CD1c-positive myeloid dendritic cell (primary cell): Measurements from ENCODE around the gene MBLAC1.
"Not testable (repeated sequence)": the region's sequence is repeated elsewhere in the genome, so short reads cannot be mapped to it uniquely, and the experiment has no call there.

Source experiments
- DNase-seq: peaks from one replicate; pipeline ENCODE4 v3.0.0-alpha.2; 2016; ENCODE audit errors: extremely low spot score

MBLAC1 gene

DNA sequence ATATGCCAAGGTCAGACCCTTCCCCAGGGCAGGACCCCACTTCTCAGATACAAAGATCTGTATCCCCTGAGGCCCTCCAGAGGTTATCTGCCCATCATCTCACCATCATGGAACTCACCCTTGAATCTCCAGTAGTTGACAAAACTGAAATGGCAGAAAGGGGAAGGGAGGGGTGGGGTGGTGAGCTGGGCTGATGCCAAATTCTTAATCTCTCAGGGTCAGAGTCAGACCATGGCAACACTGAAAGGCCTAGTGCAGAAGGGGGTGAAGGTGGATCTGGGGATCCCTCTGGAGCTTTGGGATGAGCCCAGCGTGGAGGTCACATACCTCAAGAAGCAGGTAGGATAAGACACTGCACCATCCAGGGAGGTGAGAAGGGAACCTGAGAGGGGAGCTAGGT lies 4.2 kb upstream of the MBLAC1 start:
- no peak for DNase-seq

DNA sequence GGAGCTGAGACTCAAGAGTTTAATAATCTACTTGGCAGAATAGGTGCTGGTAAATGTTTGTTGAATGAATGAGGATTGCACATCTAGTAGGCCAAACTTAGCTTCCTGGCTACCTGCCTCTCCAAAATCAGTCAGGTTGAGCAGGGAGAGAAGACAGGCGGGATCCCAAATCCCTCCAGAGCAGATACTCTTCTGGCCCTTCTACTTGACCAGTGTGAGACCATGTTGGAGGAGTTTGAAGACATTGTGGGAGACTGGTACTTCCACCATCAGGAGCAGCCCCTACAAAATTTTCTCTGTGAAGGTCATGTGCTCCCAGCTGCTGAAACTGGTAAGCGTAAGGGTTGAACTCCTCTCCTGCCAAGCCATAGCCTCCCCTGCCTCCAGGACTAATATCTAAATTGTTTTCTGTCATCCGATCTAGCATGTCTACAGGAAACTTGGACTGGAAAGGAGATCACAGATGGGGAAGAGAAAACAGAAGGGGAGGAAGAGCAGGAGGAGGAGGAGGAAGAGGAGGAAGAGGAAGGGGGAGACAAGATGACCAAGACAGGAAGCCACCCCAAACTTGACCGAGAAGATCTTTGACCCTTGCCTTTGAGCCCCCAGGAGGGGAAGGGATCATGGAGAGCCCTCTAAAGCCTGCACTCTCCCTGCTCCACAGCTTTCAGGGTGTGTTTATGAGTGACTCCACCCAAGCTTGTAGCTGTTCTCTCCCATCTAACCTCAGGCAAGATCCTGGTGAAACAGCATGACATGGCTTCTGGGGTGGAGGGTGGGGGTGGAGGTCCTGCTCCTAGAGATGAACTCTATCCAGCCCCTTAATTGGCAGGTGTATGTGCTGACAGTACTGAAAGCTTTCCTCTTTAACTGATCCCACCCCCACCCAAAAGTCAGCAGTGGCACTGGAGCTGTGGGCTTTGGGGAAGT lies 2.2 kb upstream of the MBLAC1 start:
- no peak for DNase-seq

DNA sequence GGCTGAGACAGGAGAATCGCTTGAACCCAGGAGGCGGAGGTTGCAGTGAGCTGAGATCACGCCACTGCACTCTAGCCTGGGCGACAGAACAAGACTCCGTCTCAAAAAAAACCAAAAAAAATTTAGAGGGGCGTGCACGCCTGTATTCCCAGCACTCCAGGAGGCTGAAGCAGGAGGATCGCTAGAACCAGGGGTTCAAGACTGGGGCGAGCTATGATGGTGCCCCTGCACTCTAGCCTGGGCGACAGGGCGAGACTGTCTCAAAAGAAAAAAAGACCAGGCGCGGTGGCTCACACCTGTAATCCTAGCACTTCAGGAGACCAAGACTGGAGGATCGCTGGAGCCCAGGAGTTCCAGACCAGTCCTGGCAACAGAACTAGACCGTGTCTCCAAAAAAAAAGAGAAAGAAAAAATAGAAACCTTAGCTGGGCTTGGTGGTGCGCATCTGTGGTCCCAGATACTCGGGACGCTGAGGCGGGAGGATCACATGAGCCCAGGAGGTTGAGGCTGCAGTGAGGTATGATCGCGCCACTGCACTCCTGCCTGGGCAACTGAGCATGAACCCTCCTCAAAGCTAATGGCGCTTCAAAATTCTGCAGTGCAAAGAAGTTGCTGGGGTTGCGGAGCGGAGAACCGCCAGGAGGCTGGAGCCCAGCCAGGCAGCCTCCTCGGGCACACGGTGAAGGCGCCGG lies 382 bp upstream of the MBLAC1 start:
- no peak for DNase-seq

DNA sequence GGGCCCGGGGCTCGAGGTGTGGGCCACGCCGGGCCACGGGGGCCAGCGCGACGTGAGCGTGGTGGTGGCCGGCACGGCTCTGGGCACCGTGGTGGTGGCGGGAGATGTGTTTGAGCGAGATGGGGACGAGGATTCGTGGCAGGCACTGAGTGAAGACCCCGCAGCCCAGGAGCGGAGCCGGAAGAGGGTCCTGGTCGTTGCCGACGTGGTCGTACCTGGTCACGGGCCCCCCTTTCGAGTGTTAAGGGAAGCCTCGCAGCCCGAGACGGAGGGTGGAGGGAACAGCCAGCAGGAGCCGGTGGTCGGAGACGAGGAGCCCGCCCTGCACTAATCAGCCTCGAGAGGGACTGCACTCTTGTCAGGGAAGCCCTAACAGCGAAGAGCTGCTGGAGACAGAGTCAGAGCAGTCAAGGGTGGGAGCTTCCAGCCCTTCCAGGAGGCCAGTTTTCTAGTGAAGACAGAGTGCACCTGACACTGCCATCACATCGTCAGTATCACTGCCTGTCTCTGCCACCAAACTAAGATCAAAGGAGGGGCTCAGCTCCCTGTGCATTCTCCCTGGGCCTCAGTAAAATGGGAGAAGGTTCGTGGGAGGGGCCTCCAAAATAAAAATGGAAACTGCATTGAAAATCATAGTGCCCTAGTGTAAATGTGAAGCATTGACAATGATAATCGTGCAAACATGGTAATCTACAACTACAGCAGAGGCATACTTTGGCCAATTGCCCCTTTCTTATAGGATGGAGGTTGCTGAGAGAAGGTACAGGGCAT lies 1.3 kb downstream of the MBLAC1 start:
- DNase-seq = no peak

DNA sequence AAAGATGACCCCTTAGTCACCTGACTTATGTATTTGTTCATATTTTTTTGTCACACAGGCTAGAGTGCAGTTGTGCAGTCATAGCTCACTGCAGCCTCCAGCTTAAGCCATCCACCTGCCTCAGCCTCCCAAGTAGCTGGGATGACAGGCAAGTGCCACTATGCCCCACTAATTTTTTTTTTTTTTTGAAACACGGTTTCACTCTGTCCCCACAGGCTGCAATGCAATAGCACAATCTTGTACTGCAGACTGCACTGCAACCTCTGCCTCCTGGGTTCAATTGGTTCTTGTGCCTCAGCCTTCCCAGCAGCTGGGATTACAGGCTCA lies 1.8 kb downstream of the MBLAC1 start:
- no peak for DNase-seq

DNA sequence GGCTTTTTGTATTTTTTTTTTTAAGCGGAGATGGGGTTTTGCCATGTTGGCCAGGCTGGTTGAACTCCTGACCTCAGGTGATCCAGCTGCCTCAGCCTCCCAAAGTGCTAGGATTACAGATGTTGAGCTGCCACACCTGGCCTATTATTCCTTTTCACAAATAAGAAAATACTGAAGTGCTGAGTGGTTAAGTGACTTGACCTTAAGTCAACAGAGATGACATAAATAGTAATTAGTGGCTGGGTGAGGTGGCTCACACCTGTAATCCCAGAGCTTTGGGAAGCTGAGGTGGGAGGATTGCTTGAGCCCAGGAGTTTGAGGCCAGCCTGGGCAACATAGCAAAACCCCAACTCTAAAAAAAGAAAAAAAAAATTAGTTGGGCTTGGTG lies 3.4 kb downstream of the MBLAC1 start:
- DNase-seq = not testable (repeated sequence)

DNA sequence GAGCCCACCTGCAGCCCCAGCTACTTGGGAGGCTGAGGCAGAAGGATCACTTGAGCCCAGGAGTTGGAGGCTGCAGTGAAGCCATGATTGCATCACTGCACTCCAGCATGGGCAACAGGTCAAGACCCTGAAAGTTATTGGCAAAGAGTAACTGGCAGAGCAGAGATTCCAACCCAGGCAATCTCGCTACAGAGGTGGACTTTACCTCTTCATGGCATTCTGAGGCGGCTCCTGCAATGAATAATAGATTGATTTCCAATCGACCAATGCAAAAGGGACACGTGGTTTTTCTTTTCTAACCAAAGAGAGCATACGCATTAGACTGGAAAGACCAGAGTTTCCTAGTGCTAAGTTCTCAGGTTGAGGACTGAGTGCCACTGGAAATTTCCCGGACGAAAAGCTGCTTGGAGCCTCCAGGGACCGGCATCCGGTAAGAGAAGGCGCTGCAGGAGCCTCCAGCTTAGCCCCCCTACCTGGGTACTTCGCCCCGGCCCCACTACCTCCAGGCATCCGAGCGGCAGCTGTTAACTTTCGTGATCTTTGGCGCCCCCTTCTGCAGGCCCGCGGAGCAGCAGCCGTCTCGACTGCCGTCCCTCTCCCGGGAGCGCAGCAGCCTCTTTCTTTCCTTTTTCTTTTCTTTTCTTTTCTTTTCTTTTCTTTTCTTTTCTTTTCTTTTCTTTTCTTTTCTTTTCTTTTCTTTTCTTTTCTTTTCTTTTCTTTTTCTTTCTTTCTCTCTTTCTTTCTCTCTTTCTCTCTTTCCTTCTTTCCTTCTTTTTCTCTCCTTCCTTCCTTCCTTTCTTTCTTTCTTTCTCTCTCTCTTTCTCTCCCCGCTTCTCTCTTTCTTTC lies 4.1 kb downstream of the MBLAC1 start:
- DNase-seq = peak; percentile 80

DNA sequence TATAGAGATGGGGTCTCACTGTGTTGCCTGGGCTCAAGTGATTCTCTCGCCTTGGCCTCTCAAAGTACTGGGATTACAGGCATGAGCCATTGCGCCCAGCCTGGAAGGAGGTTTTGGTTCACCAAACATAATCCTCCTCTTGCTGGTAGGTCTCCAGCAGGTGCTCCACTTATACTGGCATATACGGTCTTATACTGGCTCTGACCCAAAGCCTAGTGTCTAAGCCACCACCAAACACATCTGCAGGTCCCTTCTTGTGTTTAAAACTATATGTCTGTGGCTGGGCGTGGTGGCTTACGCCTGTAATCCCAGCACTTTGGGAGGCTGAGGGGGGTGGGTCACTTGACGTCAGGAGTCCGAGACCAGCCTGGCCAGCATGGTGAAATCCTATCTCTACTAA lies 5.4 kb downstream of the MBLAC1 start:
- no peak for DNase-seq

DNA sequence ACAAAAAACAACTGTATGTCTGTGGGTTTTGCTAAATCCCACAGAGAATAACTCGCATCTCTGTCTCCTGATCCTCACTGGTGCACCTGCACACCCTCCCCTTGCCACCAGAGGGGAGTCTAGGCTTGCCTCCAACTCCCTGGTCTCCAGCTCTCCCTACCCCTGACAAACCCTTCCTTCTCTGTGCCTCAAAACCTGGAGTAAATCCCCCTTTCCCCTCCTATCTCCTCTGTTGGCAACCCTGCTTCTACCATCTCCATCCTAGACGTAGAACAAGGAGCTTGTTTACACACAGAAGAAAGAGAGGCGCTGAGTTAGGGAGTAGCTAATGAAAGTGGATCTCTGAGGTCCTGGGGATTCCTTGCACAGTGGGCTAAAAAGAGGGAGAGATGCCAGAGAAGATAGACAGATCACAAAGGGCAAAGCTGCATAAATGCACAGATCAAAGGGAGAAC lies 6.0 kb downstream of the MBLAC1 start:
- peak; percentile 75 for DNase-seq

DNA sequence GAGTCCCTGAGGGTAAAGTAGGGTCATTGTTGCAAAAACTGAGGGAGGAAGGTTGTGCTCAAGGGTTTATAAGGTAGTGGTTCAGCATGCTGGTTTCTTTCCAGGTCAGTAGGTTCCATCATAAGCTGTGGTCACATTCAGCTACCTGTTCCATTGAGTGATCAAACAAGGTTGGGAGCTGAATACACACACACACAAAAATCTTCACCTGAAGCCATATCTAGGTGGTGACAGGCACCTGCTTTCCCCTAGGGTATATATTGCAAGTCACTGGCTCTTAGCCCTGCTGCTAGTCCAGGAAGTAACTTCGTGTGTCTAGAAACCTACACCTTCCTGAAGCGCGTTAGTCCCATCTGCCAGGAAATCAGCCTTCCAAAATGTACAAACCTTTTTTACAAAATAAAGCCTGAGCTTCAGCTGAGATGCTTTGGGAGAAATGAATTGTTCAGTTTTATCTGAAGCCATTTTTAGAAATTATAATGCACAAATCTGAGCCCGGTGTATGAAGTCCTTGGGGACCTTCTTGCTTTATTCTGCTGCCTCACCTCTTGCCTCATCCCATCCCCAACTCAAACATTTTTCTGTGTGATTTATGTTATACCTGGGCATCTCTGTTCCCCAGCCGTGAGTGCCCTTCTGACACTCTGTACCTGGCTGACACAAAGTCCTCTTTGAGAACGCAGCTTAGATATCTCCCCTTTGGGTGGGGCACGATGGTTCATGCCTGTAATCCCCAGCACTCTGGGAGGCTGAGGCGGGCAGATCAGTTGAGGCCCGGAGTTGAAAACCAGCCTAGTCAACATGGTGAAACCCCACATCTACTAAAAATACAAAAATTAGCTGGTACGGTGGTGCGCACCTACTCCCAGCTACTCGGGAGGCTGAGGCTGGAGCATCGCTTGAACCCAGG lies 11.3 kb downstream of the MBLAC1 start:
- DNase-seq = no peak

DNA sequence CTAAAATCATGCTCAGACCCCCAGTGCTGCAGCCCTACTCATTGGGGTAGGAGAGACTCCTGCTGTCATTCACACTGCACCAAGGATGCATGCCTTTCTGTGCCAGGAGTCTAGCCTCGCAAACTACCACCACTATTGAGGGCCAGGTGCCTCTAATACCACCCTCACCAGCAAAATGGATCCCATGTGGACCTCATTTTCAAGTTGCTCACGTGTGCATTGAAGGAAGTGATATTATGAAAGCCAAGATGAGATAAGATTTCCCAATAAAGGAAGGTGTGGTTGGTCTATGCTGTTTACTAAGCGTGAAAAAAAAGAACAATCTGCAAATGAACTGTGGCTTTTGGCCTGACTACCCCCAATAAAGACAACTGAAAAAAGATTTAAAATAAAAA lies 14.8 kb downstream of the MBLAC1 start:
- no peak for DNase-seq

DNA sequence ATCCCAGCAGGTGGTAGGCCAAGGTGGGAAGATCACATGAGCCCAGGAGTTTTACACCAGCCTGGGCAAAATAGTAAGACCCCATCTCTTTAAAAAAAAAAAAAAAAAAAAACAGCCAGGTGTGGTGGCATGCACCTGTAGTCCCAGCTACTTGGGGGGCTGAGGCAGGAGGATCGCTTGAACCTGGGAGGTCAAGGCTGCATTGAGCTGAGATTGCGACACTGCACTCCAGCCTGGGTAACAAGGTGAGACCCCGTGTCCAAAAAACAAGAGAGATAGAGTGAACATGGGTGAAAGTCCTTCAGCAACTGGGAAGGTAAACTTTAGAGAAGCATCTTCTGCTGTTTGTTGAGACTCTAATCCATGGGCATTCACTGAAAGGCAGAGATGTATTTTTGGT lies 15.7 kb downstream of the MBLAC1 start:
- no peak for DNase-seq

DNA sequence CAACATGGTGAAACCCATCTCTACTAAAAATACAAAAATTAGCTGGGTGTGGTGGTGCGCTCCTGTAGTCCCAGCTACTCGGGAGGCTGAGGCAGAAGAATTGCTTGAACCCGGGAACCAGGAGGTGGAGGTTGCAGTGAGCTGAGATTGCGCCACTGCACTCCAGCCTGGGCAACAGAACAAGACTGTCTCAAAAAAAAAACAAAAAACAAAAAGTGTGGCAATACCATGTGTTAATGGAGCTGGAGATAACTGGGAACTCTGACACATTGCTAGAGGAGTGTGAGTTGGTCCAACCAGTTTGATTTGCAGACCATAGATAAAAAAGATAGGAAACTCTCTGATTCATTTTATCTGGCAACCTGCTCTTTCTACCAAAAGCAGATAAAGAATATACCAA lies 19.6 kb downstream of the MBLAC1 start:
- DNase-seq = not testable (repeated sequence)

DNA sequence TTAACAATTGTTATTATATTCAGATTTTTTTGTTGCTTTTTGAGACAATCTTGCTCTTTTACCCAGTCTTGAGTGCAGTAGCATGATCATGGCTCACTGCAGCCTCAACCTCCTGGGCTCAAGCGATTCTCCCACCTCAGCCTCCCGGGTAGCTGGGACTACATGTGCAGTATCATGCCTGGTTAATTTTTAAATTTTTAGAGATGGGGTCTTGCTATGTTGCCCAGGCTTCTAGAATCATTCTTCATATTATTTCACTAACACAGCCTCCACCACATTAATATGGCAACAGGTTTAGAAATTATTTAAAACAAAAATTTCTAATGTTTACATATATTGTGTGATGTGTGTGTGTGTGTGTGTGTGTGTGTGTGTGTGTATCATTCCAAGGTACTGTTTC lies 20.5 kb downstream of the MBLAC1 start:
- no peak for DNase-seq

DNA sequence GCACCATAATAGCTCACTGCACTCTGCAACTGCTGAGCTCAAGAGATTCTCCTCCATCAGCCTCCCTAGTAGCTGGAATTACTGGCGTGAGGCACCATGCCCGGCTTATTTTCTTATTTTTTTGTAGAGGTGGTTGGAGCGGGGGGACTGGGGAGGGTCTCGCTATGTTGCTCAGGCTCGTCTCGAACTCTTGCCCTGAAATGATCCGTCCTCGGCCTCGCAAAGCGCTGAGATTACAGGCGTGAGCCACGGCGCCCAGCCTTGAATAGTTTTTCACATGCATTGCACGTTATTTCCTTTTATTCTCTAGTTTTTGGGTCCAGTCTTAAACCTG lies 21.4 kb downstream of the MBLAC1 start:
- DNase-seq = no peak

DNA sequence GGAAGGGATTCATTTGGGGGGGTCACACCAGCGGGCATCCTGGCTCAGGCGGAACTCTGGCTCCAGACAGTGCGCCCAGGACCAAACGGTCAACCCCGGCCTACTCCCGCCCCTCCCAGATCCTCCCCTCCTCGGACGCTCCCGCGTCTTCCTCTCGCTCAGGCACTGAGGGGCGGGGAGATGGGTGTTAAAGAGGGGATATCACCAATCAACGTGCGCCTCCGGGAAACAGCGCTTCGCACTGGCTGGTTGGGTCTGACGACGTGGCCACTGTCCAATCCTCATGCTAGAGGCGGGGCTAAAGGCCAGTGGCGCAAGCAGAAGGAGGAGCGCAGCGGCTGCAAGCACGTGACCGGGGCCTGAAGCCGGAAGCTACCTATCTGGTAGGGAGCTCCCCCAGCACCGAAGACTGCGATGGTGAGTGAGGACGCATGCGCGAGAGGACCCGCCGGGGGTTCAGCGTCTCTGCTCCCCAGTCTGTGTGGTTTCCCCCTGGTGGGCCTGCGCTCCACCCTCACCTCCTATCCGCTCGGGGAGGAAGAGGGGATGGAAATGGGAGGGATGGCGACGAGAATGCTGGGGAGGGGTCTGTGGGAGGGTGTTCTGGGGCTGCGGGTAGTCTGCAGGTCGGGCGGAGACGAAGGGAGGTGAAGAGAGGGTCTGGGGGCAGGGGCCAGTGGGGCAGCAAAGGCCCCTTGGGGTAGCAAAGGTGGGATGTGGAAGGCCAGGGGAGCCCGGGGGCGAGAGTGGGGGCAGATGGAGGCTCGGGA lies 22.0 kb downstream of the MBLAC1 start, which contains the start of gene LAMTOR4:
LAMTOR4 (plus strand) TSS at position 360 of the 770 bp plus-strand sequence; CDS start at position 415, 55 bp downstream.
- DNase-seq = peak; percentile 98

DNA sequence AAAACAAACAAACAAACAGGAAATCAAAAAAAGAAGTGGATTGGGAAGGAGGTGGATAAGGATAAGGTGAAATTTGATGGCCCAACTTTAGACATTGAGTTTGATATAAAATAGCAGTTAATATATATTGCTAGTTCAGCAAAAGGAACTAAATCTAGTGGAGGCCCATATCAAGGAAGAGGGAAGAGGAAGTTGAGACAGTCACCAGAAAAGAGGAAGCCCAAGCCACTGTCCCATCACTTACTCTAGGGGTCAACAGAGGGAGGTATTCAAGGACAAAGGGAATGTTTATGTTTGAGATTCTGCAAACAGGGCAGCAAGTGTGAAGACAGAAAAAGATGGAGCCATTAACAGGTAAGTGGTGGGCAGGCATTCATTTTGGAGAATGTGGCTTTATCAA lies 25.6 kb downstream of the MBLAC1 start:
- DNase-seq = peak; percentile 72

DNA sequence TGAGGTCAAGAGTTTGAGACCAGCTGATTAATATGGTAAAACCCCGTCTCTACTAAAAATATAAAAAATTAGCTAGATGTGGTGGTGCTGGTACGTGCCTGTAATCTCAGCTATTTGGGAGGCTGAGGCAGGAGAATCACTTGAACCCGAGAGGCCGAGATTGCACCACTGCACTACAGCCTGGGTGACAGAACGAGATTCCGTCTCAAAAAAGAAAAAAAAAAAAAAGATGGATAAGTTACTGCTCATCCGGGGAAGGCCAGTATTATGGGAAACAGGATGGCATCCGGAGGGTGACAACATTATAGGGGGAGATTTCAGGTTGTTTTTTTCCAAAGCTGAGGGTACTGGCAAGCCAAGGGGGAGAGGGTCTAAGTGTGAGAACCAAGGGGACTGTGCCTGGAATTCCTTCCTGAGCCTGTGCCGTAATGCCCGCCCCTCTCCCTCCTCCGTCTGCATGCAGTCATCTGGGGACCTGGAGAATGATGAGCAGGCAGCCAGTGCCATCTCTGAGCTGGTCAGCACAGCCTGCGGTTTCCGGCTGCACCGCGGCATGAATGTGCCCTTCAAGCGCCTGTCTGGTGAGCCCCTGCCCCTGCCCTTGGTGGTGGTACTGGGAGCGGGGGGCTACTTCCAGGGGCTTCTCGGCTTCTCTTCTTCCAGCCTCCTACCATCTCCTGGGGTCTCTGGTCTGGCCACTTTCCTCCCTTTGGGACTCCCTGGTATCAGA lies 26.3 kb downstream of the MBLAC1 start:
- DNase-seq = no peak
